ENCODE data around the gene C3orf22.

Gene C3orf22

DNA sequence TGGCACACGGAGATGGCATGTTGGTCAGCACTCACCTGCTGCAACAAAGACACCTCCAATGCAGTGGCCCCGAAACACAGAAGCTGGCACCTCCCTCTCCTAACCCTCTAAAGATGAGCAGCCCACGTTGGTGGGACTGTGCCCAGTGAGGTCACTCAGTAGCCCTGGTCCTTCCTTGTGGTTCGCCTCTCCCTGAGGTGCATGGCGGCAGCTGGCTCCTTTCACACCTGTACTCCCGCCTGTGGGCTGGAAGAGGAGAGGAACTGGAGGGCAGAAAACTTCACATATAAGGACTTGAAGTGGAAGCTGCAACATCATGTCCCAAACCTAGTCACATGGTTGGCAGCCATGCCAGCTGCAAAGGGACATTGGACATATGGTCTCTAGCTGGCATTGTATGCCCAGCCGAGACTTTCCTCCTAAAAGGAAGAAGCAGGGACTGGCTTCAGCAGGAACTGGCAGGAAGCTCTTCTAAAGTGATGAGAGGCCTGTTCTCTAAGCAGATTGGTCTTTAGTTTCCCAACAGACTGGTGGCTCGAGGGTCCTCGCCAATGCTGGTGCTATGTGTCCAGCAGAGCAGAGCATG, 10.8 kb upstream of the C3orf22 start:
- Mint-ChIP-seq H3K27ac (no peak overlapping the region), H3K36me3 (ENCODE audit: low read depth) (no peaks in the 10 kb centered on the region), H3K9me3 (no peaks in the 10 kb centered on the region), H3K4me1 (ENCODE audit: low read depth) (no peaks in the 10 kb centered on the region), H3K4me3 (no peak overlapping the region), H3K27me3 (ENCODE audit: low read depth) (peaks cover 6% of the 10 kb centered on the region)

- H3K27me3 Mint-ChIP-seq (ENCODE audit: low read depth): peaks cover 6% of the 10 kb centered on the region
- H3K4me1 Mint-ChIP-seq (ENCODE audit: low read depth): no peaks in the 10 kb centered on the region
- H3K27ac Mint-ChIP-seq: no peak overlapping the region
- H3K9me3 Mint-ChIP-seq: no peaks in the 10 kb centered on the region
- no peaks in the 10 kb centered on the region for H3K36me3 Mint-ChIP-seq (ENCODE audit: low read depth)
- H3K4me3 Mint-ChIP-seq: no peak overlapping the region
Observed at GRCh38 chr3:126568776-126569342, 10.1 kb upstream of the C3orf22 start.

DNA sequence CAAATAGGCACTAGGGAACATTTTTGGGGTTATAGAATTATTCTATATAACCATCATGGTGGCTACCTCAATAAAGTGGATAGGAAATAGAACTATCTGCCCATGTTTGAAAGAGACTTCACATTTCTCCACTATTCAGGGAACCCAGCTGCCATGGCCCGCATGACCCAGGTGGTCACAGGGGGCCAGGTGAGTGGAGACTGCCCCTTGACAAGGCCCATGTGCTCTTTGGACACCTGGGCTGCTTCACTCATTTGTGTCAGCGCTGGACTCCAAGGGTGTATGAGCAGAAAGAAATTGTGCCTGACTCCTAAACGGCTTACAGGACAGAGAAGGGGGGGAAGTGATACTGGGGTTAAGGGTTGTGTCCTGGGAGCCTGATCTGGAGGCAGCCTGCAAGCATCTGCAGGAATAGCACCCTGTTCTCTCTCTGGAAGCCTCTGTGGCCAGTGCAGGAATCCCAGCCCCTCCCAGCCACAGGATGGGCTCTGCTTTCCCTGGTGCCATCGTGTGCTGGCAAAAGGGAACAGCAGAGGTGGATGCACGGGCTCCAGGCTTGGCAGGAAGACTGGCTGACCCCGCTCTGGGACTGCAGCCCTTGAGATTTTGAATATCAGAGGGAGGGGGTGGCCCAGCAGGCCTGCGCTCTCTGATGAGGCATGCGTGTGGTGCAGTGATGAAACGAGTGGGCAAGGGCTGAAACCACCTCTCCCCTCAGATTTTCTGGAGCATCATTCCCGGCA, 9.1 kb upstream of the C3orf22 start:
- H3K36me3 Mint-ChIP-seq (ENCODE audit: low read depth): no peaks in the 10 kb centered on the region
- H3K4me3 Mint-ChIP-seq: no peak overlapping the region
- H3K27ac Mint-ChIP-seq: no peak overlapping the region
- peaks cover 10% of the 10 kb centered on the region for H3K27me3 Mint-ChIP-seq (ENCODE audit: low read depth)
- H3K9me3 Mint-ChIP-seq: no peaks in the 10 kb centered on the region
- no peaks in the 10 kb centered on the region for H3K4me1 Mint-ChIP-seq (ENCODE audit: low read depth)

- Mint-ChIP-seq H3K36me3 (ENCODE audit: low read depth) (no peaks in the 10 kb centered on the region), H3K27ac (no peak overlapping the region), H3K4me3 (no peak overlapping the region)
Observed at GRCh38 chr3:126562737-126563276, 4.1 kb upstream of the C3orf22 start.

DNA sequence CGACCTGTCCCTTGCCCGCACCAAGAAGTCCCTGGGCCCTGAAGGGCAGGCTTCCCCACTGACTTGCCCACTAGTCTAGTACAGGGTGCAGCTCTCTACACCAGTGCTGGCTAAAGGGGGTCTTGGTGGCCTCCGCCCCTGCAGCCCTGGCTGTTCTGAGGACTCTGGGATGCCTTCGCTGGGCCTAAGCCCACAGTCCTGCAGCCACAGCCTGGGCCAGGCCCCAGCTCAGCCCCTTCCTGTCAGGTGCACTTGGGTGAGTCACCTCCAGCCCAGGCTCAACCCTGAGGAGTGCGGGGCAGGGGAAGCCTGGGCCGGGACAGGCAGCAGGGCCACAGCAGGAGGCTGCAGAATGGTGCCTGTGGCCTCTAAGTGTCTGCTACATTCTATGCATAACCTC, 971 bp downstream of the C3orf22 start:
- H3K36me3 Mint-ChIP-seq (ENCODE audit: low read depth): no peaks in the 10 kb centered on the region
- no peak overlapping the region for H3K4me3 Mint-ChIP-seq
- peaks cover 13% of the 10 kb centered on the region for H3K27me3 Mint-ChIP-seq (ENCODE audit: low read depth)
- no peaks in the 10 kb centered on the region for H3K9me3 Mint-ChIP-seq
- no peak overlapping the region for H3K27ac Mint-ChIP-seq
- H3K4me1 Mint-ChIP-seq (ENCODE audit: low read depth): no peaks in the 10 kb centered on the region

More at GRCh38 chr3:126562737-126563276, 4.1 kb upstream of the C3orf22 start:
- peaks cover 24% of the 10 kb centered on the region for H3K27me3 Mint-ChIP-seq (ENCODE audit: low read depth)
- H3K4me1 Mint-ChIP-seq (ENCODE audit: low read depth): no peaks in the 10 kb centered on the region
- no peaks in the 10 kb centered on the region for H3K9me3 Mint-ChIP-seq

GRCh38 chr3:126557415-126557745, 1.4 kb downstream of the C3orf22 start:
- no peaks in the 10 kb centered on the region for H3K4me1 Mint-ChIP-seq (ENCODE audit: low read depth)
- H3K4me3 Mint-ChIP-seq: no peak overlapping the region
- H3K27me3 Mint-ChIP-seq (ENCODE audit: low read depth): peaks cover 11% of the 10 kb centered on the region
- no peak overlapping the region for H3K27ac Mint-ChIP-seq
- H3K36me3 Mint-ChIP-seq (ENCODE audit: low read depth): no peaks in the 10 kb centered on the region
- H3K9me3 Mint-ChIP-seq: no peaks in the 10 kb centered on the region

DNA sequence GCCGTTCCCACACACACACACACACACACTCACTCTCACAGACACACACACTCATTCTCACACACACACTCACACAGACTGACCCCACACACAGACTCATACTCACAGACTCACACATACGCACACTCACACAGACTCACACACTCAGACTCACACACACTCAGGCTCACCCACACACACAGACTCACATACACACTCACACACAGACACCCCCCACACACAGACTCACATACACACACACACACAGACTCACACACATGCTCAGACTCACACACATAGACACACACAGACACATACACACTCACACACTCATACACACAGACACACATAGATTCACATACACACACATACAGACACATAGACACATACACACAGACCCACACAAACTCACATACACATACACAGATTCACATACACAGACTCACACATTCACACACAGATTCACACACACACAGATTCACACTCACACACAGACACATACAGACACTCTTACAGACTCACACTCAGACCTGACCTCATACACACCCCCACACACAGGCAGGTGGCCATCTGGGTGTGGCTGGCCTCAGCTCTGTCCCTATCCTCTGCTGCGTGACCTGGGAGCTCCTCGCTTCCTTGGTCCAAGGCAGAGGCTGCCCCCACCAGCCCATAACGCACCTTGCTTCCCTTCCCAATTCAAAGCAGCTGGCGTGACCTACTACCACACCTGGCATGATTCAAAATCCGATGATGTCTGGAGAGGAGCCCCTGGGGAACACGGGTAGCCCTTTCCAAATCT, 1.9 kb downstream of the C3orf22 start:
- Mint-ChIP-seq H3K4me3 (no peak overlapping the region), H3K9me3 (no peaks in the 10 kb centered on the region), H3K27ac (no peak overlapping the region), H3K36me3 (ENCODE audit: low read depth) (no peaks in the 10 kb centered on the region), H3K27me3 (ENCODE audit: low read depth) (peaks cover 5% of the 10 kb centered on the region), H3K4me1 (ENCODE audit: low read depth) (no peaks in the 10 kb centered on the region)

GRCh38 chr3:126555795-126556636, 2.7 kb downstream of the C3orf22 start:
- Mint-ChIP-seq H3K36me3 (ENCODE audit: low read depth) (no peaks in the 10 kb centered on the region), H3K4me1 (ENCODE audit: low read depth) (no peaks in the 10 kb centered on the region), H3K27me3 (ENCODE audit: low read depth) (no peaks in the 10 kb centered on the region), H3K4me3 (no peak overlapping the region), H3K27ac (no peak overlapping the region), H3K9me3 (no peaks in the 10 kb centered on the region)

GRCh38 chr3:126554560-126555525, 3.9 kb downstream of the C3orf22 start:
- H3K9me3 Mint-ChIP-seq: no peaks in the 10 kb centered on the region
- H3K27ac Mint-ChIP-seq: no peak overlapping the region
- no peaks in the 10 kb centered on the region for H3K36me3 Mint-ChIP-seq (ENCODE audit: low read depth)
- H3K4me1 Mint-ChIP-seq (ENCODE audit: low read depth): no peaks in the 10 kb centered on the region
- H3K27me3 Mint-ChIP-seq (ENCODE audit: low read depth): no peaks in the 10 kb centered on the region
- H3K4me3 Mint-ChIP-seq: no peak overlapping the region

- Mint-ChIP-seq H3K4me1 (ENCODE audit: low read depth) (peaks cover 5% of the 10 kb centered on the region), H3K27me3 (ENCODE audit: low read depth) (no peaks in the 10 kb centered on the region), H3K4me3 (no peak overlapping the region), H3K36me3 (ENCODE audit: low read depth) (no peaks in the 10 kb centered on the region), H3K27ac (no peak overlapping the region), H3K9me3 (no peaks in the 10 kb centered on the region)
Observed at GRCh38 chr3:126553284-126554084, 5.2 kb downstream of the C3orf22 start.

GRCh38 chr3:126552688-126553283, 5.9 kb downstream of the C3orf22 start:
- no peaks in the 10 kb centered on the region for H3K36me3 Mint-ChIP-seq (ENCODE audit: low read depth)
- H3K27me3 Mint-ChIP-seq (ENCODE audit: low read depth): no peaks in the 10 kb centered on the region
- no peak overlapping the region for H3K27ac Mint-ChIP-seq
- H3K4me1 Mint-ChIP-seq (ENCODE audit: low read depth): peaks cover 5% of the 10 kb centered on the region
- H3K4me3 Mint-ChIP-seq: no peak overlapping the region
- no peaks in the 10 kb centered on the region for H3K9me3 Mint-ChIP-seq

Data from T-helper 1 cell treated with Interleukin-12 subunit alpha and Interleukin-12 subunit beta and Interleukin-4 antibody, amounts not matched to agents 30 μg/mL and 1 μg/mL, for 36 hours (primary cell).